Vagina (tissue), 2 donors: ENCODE measurements around the gene SEC31A.

Experiments
- POLR2A ChIP-seq, 2 donors: fragments of 450-650 bp; IDR thresholded peaks; one replicate each; pipeline ENCODE4 v1.6.1; 2017; ENCODE audit warnings: antibody characterized with exemption in 2 of 2, mild to moderate bottlenecking in 2 of 2, moderate library complexity in 2 of 2
- POLR2AphosphoS5 ChIP-seq, 2 donors: sonication (generic); formaldehyde crosslinking; IDR thresholded peaks; one replicate each; pipeline ENCODE4 v1.9.0; 2017; ENCODE audit warnings: antibody characterized with exemption in 2 of 2, mild to moderate bottlenecking in 2 of 2, low read depth in 1 of 2; ENCODE audit not compliant: insufficient read depth in 1 of 2
- TF ChIP-seq, protein P1 (sequence below), 3 experiments: fragments of 450-650 bp in 2 of 3; fragments of 200-600 bp in 1 of 3; sonication (generic) in 1 of 3; IDR thresholded peaks; one replicate each; pipeline ENCODE4 v1.5.1; 2017 to 2019; ENCODE audit warnings: antibody characterized with exemption in 3 of 3, mild to moderate bottlenecking in 2 of 3, moderate library complexity in 2 of 3

DNA sequence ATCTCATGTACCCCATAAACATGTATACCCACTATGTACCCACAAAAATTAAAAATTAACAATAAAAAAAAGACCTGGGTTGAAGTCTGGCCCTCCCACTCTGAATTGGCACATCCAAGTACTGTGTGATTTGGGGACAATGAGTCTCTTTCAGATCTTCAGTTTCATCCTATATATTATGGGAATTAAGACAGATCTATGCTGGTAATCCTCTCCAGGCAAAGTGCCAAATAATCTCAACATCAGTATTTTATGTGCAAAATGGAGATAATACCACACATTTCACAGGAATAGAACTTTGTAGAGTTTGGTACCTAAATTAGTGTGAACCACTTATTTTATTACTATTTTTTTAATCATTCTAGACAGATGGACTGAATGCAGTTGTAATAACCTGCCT, 81.3 kb downstream of the SEC31A start:
- TF ChIP-seq, protein P1, sequence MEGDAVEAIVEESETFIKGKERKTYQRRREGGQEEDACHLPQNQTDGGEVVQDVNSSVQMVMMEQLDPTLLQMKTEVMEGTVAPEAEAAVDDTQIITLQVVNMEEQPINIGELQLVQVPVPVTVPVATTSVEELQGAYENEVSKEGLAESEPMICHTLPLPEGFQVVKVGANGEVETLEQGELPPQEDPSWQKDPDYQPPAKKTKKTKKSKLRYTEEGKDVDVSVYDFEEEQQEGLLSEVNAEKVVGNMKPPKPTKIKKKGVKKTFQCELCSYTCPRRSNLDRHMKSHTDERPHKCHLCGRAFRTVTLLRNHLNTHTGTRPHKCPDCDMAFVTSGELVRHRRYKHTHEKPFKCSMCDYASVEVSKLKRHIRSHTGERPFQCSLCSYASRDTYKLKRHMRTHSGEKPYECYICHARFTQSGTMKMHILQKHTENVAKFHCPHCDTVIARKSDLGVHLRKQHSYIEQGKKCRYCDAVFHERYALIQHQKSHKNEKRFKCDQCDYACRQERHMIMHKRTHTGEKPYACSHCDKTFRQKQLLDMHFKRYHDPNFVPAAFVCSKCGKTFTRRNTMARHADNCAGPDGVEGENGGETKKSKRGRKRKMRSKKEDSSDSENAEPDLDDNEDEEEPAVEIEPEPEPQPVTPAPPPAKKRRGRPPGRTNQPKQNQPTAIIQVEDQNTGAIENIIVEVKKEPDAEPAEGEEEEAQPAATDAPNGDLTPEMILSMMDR (IDR thresholded peaks at IDR 0.05) = no peak
- TF ChIP-seq POLR2A (IDR thresholded peaks at IDR 0.05) (no peak), POLR2AphosphoS5 (IDR thresholded peaks at IDR 0.05; ENCODE audit: insufficient read depth in 1 of 2, low read depth in 1 of 2) (no peak)
